Effector CD4-positive, alpha-beta T cell (primary cell): Measurements from ENCODE around the gene HOXA6.
A peak's percentile ranks its signal among the peaks of the same experiment; 100 is the strongest.

Source experiments
- DNase-seq: peaks from one replicate; pipeline ENCODE4 v3.0.0-alpha.2; 2020

Gene HOXA6

DNA sequence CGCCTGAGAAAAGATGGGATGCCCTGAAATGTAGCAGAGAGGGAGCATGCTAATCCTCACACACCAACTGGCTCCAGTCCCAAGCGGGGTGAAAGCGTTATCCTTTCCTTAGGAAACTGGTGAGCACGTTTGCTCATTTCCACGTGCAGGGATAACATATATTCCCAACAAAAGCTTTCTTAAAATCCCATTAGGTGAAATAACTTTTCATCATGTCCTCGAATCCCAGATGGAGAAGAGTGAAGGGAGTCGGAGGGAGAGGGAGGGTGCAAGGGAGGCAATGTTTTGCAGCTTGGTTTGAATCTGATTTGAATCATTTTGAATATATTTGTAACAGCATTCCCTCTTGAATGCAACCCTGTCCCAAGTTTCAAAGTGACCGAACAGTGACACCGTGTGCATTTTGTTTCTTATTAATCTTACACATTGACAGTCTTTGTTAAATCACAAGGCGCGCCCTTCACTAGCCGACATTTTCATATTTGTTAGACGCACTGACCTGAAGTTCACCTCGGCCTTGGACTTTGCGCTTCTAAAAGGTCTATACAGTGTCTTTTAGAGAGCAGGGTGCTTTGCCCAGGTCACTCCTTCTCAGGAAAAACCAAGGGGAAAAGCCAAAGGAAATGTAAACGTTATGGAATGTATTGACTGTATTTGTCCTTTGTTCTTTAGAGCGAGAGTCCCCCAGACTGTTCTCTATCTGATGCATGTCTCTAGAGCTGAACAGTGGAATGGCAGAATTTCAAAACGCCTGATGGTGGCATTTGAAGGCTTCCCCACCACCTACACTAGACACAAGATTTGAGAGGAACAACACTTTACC is 14.0 kb downstream of the HOXA6 start:
- no peak for DNase-seq

DNA sequence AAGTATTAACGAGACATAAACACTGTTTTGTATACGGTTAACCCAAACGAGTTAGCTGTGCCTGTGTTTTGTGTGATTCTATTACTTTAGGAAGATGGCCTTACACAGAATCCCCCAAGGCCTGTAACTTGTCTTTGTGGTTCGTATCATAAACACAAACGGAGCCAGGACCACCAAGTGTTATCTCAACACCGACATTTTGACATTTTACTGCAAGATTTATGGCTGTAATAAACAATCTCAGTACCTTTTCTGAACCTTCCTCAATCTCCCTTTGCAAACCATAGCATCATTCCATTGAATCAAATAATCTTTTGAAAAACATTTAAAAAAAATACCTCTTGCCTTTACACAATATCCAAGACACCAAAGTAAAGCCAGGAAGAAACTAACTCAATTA is 14.6 kb downstream of the HOXA6 start:
- DNase-seq: no peak

DNA sequence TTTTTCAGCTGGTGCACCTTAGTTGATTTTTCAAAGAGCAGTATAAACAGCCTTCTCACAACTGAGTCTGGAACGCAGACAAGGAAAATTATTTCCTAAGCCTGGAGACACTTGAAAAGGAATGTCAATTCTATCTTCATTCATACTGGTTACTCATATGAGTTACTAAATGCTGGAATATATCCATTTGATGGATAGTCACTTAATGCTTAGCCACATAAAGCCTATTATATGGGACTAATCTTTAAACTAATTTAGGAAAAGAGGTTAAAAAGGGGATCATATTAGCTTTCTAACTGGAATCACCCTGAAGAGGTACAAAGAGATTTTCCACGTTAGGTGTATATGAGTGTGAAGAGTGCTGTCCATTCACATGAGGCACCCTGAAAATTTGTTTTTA is 15.4 kb downstream of the HOXA6 start:
- no peak for DNase-seq

DNA sequence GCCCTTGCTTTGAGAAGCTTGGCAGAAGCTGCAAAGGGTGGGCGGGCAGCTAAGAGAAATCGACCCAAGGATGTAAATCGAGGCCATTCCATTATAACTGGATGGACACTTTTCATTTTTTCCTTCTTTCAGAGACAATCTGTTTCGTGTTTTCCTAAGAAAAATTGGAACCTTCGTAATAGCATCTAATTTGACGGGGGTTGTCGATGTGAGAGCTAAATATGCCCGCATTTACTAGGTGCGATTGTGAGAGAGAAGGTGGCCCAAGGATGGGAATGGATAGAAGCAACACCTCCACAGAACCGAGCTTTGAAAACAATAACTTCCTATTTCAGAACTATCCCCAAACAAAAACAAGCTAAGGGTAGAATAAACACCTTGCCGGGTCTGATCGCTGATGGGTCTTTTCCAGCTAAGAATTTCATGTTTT is 16.2 kb downstream of the HOXA6 start:
- DNase-seq: no peak

DNA sequence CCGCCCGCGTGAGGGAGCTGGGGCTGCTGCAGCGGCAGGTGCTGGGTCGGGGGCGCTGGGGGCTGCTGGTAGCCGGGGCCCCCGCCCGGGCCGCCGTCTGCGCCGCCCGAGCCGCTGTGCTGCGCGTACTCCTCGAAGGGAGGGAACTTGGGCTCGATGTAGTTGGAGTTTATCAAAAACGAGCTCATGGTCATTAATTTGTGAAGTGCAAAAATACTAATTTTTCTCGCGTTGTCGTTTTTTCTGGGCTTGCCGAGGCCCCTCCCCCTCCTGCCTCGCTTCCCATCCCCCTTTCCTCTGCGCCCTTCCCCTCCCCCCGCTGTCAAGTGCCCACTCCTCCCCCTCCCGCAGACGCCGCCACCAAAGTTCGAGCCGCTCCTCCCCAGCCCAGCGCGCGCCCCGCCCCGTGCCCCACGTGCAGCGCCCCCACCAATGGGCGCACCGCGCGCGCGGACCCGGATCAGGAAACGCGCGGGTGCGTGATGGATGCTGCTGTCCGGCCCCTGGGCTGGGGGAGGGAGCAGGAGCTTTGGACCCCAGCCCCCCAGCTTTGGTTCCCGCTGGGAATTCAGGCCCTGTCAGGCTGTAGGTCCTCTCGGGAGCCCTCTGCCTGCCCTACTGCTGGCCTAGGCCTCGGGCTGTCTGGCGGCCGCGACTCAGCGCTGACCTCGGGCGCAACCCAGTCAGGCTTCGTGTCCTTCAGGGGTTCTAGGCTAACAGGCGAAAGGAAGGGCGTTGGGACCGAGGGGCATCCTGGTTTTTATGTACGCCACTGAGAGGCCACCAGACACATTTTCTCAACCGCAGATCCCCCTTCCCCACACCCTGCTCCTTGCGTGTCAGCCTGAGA is 16.8 kb downstream of the HOXA6 start, which contains the start of gene HOXA4:
Gene HOXA4 (minus strand): TSS at position 218 of the 850 bp plus-strand sequence. CDS start 24 bp downstream, at position 194.
- peak; percentile 29 for DNase-seq

DNA sequence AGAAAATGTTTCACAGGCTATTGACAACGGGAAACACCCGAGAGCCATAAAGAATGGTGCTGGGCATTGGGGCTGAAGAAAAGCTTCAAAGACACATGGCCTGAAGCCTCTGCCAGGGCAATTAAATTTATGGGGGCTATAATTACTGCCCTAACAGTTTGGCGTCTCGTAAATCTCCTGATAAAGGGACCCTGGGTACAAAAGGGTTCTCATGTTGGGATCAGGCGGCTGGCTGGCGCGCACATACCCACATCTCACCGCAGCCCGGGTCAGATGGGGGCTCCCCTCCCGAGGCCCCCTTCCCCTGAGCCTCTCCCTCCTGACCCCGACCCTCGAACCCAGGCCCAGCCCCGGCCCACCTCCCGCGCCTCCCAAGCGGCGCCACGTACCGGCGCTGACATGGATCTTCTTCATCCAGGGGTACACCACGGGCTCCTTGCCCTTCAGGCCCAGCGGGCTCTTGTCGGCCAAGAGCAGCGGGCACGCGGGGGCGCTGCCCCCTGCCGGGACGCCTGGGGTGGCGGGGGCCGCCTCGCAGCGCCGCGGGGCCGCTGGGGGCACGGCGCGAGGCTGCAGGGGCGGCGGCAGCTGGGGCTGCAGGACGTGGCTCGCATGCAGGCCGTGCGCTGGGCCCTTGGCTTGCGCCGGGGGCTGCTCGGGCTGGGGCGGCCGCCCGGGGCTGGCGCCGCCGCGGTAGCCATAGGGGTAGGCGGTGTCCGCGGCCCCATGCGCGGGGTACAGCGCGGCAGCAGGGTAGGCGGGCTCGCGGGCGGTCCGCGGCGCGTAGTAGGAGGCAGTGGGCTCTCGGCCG is 17.6 kb downstream of the HOXA6 start:
- DNase-seq: no peak

DNA sequence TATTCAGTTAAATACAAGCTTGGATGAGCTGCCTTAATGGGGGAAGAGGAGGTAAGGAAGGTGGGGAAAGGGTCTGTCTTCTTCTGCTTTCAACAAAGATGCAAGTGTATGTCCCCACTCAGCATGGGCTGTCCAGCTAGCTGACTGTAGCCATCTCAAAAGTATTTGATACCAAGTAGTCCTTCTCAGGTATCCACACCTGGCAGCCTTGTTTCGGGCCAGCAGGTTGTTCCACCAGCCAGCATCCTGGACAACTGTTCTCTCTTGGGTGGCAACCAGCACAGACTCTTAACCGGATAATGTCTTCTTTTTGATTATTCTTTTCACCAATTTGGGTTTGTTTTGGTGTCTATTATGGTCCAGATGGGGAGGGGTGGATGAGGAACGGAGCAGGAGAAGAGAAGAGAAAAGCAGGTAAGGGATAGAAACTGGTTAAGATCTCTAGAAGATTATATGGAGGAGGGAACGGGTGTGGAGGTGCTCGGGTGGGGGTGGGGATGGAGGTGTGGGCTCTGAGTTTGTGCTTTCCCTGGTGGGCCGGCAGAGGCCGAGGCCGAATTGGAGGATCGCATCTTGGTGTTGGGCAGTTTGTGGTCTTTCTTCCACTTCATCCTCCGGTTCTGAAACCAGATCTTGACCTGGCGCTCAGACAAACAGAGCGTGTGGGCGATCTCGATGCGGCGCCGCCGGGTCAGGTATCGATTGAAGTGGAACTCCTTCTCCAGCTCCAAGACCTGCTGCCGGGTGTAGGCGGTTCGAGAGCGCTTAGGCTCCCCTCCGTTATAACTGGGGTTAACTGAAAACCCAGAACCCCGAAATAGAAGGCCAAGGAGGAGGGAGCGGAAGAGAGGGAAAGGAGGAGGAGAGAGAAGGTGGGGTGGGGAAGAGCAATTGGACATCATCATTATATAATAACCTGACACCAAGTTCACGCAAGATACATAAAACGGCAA is 18.5 kb downstream of the HOXA6 start:
- DNase-seq: no peak

DNA sequence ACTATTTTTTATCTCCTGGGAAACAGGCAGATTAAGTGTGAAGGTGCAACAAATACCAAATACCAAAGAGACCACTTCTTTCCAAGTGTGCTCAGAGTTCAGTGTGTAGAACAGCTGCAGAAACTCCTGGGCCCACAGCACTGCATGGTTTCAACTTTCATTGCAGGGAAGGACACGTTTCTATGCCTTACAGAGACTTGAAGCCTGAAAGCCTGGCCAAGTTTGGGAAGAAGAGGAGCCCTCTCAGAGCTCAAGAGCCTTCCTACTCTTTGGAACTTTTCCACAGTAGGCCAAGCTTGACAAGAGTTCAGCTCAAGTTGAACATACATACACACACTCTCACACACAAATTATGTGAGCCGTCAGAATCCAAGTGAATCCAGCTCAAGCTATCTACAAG is 19.5 kb downstream of the HOXA6 start:
- DNase-seq: no peak

DNA sequence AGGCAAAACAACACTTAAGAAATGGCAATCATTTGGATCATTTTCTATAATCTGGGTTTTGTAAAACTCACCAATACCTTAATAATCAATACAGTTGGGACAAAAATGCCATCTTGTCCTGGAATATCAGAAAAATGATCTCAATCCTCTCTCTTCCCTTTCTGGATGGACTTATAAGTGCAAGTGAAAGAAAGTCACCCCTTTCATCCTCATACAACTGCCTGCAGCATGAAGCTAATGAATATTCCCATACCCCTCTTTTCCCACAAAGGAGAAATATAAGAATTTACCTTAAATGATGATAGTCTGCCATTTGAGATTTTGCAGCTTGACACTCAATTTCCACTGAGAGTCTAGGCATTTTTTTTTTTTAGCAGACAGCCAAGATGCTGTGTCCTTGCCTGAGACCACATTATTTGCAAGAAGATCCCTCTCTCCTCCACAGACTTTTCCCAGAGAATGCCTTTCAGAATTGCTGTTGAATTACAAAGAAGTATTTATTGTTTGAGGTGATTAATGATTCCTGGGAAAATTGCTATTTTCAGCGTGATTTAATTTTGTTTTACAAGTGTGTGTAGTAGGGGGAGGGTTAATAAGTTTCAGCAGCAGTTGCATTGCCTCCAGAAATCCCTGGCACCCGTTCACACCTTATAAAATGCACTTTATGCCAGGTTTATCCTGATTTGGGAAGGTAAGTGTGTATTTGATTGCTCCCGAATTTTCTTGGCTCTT is 20.8 kb downstream of the HOXA6 start:
- no peak for DNase-seq

DNA sequence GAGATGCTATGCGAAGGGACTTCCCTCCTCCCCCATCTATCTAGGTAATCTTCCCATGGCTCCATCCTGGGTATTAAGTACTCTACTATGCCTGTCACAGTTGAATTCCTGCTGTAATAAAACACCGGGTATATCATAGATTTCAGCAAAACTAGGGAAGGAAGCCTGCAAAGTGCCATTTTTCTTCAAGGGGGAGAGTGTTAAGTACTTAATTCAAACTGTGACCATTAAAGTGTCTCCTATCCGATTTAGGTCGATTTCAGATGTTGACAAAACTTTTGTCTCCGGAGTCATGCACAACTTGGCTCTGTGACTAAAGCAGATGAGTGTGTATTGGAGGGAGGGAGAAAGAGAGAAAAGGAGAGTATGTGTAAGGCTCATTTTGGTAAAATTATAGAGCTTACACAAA is 21.6 kb downstream of the HOXA6 start:
- DNase-seq: no peak

DNA sequence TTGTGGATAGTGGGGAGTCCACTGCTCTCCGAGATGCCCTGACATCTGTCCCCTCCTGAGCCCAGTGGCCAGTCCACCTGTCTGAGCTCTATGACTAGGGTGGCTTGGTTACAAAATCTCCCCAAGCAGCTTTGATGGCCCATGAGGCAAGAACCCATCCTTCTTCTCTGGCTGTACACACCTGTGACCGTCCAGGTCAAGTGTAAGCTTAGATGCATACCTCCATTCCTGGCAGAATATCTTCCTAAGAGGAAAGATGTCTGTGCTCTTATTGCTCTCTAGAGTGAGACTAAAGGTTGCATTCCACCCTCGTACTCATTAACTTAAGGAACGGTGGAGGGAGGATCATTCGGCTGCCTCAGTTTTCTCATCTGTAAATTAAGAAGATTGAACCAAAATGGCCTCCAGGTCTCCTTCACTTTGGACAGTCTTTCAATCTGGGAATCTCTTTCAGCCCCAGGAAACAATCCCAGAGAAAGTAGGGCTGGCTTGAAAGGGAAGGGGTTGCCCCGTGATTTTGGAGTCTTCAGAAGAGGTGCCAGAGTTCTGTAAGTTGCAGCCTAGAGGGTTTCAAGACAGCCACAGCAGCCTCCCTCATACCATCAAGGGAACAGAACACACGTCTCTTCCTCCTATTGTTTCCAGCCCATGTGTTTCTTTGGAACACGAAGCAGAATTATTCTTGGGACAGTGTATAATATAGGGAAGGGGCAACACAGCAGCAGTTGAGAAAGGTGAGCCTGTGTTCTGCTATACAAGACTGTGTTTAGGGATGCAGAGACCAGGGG is 22.5 kb downstream of the HOXA6 start:
- DNase-seq: no peak

DNA sequence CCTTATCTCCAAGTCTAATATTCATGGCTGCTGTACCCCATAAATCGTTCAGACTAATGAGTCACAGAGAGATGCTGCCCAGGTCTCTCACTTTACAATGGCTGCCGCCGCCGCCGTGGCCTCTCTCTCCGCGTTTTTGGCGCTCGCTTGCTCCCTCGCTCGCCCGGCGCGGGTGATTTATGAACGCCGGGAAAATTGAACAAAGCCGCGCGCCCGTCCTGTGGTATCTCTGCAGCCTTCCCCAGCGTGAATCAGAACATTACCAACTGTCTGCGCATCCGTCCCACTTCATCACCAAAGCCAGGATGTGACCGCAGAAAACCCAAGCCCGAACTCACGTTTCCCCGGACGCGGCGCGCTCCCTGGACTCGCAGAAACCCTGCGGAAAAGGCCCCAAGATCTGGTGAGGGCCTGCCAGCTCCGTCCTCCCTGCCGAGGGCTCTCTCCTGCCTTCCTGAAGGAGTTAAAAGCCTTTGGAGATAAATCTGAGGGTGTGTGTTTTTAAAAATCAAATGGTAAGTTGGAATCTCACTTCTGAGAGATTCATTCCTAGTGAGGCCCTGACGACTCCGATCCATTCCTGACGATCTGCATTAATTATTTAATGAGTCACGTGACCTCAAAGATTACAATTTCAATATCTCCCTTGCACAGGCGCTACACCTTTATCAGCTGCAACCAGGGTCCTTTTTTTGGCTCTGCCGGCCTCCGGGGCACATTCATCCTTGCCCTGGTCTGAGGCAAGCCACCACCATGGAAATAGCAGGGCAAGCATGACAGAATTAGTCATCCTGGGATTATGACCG is 23.3 kb downstream of the HOXA6 start:
- DNase-seq: no peak

DNA sequence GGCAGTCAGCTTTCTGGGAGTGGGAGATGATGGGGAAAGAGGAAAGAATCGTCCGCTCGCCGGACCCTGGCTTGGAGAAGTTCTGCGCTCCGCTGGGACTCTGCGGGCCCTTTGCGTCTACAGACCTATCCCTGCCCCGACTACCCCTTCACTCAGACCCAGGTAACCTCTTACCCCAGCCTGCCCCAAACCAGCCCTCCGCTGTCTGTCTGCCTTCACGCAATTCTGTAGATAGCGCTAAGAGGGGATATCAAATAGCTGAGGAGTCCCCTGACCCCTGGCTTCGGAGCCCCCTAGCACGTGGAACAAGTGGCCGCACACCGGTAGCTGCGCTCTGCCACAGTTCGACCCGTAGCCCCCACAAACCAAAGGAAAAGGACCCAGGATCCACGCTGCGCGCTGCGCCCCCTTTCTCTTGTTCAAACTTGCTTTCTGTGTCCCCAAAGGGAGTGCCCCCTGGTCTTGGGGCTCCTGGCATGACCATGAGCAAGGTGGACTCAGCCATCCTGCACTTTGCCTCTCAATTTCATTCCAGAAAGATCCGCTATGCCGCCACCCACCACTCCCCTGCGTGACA is 24.0 kb downstream of the HOXA6 start:
- no peak for DNase-seq

DNA sequence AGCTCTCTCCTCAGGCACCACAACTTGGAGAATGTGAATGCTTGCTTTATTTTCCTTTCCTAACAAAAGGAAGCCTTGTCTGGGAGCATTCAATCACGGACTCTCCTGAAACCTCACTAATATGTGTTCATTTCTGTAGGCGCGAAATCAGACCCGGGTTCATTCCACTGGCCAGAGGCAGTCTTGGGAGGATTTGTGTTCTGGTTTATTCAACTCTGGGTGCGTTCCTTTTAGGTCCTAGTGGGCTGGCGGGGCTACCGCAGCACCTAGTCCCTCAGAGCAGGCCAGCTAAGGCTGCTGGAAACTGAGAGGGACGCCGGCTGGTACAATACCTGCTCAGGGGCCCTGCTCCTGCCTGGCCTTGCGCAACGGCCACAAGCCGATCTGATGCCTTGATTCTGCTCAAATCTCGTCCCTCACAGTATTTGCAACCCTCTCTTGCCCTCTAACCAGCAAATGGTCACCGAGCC is 24.5 kb downstream of the HOXA6 start:
- DNase-seq: no peak

DNA sequence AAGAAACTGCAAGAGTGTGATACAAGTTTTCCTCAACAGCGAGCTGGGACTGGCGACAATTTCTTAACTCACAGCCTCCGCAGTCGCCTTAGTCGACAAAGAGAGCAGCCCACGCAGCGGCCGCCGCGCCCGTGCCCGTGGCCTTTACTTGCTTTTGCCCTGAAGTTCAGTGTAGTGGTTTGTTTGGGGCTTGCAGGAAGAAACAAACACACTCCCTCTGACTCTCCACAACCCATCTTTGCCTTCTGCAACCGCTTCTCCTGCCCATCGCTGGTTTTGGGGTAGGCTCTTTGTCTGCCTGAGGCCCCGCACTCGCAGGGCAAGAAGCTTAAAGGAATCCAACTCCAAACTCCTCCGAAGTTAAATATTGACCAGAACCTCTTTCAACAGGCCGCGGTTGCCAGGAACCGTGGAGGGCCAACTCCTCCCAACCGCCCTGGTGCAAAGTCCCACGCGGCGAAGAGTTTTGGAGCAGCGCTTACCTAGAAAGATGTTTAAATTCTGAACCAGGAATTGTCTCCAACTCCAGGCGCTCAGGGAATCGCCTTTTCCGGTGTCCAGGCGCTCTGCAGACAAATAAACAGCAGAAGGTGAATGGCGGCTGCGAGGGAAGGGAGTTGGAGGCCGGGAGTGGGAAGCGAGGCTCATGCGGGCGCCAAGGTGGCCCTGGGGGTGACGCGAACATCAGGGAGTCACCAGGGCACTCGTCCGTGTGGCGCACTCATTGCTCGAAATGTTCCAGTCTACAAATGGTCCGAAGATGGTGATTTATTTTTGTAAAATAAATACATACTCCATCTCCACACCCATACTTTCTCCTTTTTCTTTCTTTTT is 25.3 kb downstream of the HOXA6 start:
- DNase-seq: no peak

DNA sequence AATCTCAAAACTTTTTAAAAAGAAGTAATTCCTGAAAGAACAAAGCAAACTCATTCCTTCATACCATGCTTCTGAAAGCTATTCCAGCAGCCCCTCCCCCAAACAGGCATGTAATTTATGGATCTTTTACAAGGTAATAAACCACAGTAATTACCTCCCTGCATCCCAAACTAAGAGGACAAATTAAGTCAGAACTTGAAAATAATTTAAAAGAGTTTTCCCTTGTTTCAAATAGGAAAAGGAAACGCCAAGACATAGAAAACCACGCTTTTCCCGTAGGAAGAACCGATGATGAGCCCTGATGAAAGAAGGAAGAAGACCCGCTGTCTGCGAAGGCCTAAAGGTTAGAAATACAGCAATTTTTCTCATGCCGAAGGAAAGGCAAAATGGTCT is 25.9 kb downstream of the HOXA6 start:
- no peak for DNase-seq

DNA sequence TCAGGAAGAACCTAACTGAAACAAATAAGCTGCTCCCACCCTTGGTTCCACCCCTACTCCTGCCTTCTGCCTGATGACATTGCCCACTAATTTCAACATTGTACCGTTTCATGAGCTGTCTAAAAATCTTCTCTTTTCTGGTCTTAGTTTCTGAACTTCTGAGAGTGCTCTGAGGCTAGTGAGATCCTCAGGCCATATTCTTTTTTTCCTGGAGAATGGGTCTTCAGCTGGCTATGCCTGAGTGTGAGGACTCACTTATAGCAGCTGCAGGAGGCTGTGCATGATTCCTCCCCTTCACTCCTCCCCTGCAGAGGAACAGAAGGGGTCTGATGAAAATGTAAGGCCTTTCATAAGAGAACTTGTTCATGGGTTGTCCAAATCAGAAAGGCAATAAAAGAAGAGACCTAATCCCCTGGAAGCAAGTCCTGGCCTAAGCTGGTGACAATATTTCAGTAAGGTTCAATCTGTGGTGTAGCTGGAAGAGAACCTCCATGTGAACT is 28.1 kb downstream of the HOXA6 start:
- DNase-seq: no peak

DNA sequence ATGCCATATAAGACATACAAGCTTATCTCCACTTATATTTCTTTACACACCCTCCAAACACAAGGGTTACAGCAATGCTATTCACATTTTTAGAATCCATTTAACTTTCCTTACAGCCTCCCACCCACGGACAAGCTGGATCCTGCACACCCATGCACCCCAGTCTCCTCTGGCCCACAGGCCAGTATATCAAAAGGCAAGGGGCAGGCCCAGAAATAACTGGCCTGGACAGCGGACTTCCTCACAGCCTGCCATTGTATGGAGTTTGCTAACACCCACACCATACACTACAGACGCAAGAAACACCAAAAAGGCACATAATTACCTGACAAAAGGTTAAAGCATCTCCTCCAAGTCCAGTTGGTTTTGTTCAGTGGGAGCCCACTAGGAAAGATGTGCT is 29.0 kb downstream of the HOXA6 start:
- DNase-seq: no peak
